Effector memory CD4-positive, alpha-beta T cell (primary cell): Measurements from ENCODE around the gene SPG7.

Experiments
- DNase-seq, 3 donors: peaks; one replicate each; pipeline ENCODE4 v3.0.0-alpha.2; 2020
- H3K27ac ChIP-seq: 2 replicates; pipeline ENCODE4 v1.7.0; 2013; ENCODE audit warnings: mild to moderate bottlenecking, low read length, moderate library complexity; ENCODE audit not compliant: insufficient read depth, poor library complexity, severe bottlenecking
- H3K27me3 ChIP-seq: replicated peaks from 2 replicates; pipeline ENCODE4 v1.7.0; 2013; ENCODE audit warnings: mild to moderate bottlenecking, low read length; ENCODE audit not compliant: insufficient read depth, control insufficient read depth, poor library complexity, severe bottlenecking
- H3K36me3 ChIP-seq: 2 replicates; pipeline ENCODE4 v1.7.0; 2013; ENCODE audit warnings: mild to moderate bottlenecking, low read length, moderate library complexity; ENCODE audit not compliant: control insufficient read depth, insufficient read depth
- H3K4me1 ChIP-seq: 2 replicates; pipeline ENCODE4 v1.7.0; 2013; ENCODE audit warnings: low read length, mild to moderate bottlenecking; ENCODE audit not compliant: control insufficient read depth, insufficient read depth, poor library complexity, severe bottlenecking
- H3K4me3 ChIP-seq: 2 replicates; pipeline ENCODE4 v1.7.0; 2013; ENCODE audit warnings: low read length, low read depth, mild to moderate bottlenecking; ENCODE audit not compliant: insufficient read depth, poor library complexity, severe bottlenecking
- H3K9me3 ChIP-seq: 2 replicates; pipeline ENCODE4 v1.7.0; 2013; ENCODE audit warnings: mild to moderate bottlenecking, low read length, moderate library complexity; ENCODE audit not compliant: control insufficient read depth

The SPG7 gene

DNA sequence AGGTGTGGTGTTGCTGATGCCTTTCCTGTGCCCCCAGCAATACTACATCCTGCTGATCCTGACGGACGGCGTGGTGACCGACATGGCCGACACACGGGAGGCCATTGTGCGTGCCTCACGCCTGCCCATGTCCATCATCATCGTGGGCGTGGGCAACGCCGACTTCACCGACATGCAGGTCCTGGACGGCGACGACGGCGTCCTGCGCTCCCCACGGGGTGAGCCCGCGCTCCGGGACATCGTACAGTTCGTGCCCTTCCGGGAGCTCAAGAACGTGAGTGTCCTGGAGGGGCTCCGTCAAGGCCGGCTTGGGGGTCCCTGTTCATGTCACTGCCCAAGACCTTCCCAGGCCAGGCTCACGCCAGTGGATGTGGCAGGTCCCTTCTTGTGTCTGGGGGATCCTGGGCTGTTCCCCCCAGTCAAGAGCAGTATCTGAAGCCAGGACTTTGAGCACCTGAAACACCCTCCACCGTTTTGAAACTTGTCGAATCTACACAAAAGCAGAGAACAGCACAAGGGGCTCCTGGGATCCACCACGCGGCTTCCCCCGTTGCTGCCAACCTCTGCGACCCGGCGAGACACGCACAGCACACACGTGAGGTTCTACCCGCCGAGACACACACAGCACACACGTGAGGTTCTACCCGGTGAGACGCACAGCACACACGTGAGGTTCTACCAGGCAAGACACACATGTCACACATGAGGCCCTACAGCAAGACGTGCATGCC lies 87.3 kb downstream of the SPG7 start:
- no peaks in the 10 kb centered on the region for H3K36me3 ChIP-seq
- no peaks in the 10 kb centered on the region for H3K9me3 ChIP-seq
- no peak overlapping the region for H3K4me3 ChIP-seq
- no peak for DNase-seq
- H3K27ac ChIP-seq = no peak overlapping the region
- H3K27me3 ChIP-seq = no peaks in the 10 kb centered on the region
- H3K4me1 ChIP-seq = peaks cover 18% of the 10 kb centered on the region

DNA sequence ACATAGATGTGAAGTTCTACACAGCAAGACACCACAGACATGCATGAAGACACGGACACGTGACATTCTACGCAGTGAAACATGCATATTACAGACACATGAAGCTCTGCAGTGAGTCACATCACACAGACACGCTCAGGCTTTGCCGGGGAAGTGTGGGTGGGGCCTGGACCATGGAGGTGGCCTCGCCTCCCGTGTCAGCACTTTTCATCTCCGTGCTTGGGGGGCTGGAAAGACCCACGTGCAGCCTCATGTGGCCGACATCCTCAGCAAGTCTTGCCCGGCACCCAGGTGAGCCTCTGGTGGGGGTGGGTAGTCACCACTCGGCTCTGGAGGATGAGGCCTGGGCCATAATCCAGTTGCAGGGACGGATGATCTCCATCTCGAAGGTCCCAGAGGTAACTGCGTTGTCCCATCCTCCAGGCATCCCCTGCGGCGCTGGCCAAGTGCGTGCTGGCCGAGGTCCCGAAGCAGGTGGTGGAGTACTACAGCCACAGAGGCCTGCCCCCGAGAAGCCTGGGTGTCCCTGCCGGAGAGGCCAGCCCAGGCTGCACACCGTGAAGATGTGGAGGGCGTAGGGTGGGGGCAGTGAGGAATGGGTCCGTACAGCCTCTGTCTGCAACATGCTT lies 88.0 kb downstream of the SPG7 start:
- Histone ChIP-seq H3K4me1 (peaks cover 18% of the 10 kb centered on the region), H3K36me3 (no peaks in the 10 kb centered on the region), H3K4me3 (no peak overlapping the region), H3K27ac (no peak overlapping the region), H3K27me3 (no peaks in the 10 kb centered on the region), H3K9me3 (no peaks in the 10 kb centered on the region)
- no peak for DNase-seq

DNA sequence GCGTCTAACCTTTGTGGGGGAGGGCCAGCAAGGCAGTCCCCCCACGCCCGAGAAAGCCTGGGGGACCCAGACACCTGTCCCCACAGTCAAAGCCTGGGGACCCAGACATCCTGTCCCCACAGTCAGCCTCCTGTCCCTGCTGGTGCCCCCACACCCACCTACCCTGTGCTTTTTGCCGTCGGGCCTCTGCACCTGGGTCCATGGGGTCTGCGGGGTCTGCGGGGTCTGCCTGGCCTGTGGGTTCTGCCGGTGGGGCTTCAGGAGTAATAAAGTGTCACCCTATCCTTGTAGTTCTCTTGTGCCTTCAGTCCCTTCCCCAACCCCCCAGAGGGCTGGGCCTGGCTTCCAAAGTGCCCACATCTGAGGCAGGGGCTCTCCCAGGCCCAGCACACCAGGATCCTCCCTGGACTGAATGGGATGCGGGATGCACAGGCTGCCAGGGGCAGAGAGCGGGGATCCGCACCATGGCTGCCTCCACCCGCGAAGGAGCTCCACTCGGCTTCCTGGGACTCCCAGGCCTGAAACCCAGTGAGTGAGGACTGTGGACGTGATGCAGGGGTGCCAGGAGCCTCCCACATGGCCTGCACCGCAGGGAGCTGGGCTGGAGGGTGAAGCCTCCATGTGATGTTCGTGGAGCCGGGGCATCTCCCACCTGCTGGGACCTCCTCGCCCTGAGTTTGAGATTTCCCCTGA lies 88.9 kb downstream of the SPG7 start:
- H3K27ac ChIP-seq = no peak overlapping the region
- no peaks in the 10 kb centered on the region for H3K9me3 ChIP-seq
- peaks cover 22% of the 10 kb centered on the region for H3K4me1 ChIP-seq
- H3K27me3 ChIP-seq = no peaks in the 10 kb centered on the region
- H3K4me3 ChIP-seq = no peak overlapping the region
- no peak for DNase-seq
- no peaks in the 10 kb centered on the region for H3K36me3 ChIP-seq

GRCh38 chr16:89598199-89598598 lies 90.0 kb downstream of the SPG7 start:
- Histone ChIP-seq H3K27ac (no peak overlapping the region), H3K36me3 (no peaks in the 10 kb centered on the region), H3K4me1 (peaks cover 27% of the 10 kb centered on the region), H3K4me3 (no peak overlapping the region), H3K9me3 (no peaks in the 10 kb centered on the region), H3K27me3 (no peaks in the 10 kb centered on the region)
- DNase-seq = no peak

GRCh38 chr16:89599451-89599858 lies 91.3 kb downstream of the SPG7 start:
- DNase-seq = peak in 1 of 3 donors; percentile 9
- Histone ChIP-seq H3K27ac (no peak overlapping the region), H3K36me3 (no peaks in the 10 kb centered on the region), H3K9me3 (no peaks in the 10 kb centered on the region), H3K27me3 (no peaks in the 10 kb centered on the region), H3K4me1 (peaks cover 15% of the 10 kb centered on the region), H3K4me3 (no peak overlapping the region)

GRCh38 chr16:89599902-89600301 lies 91.7 kb downstream of the SPG7 start:
- H3K27me3 ChIP-seq = no peaks in the 10 kb centered on the region
- no peaks in the 10 kb centered on the region for H3K36me3 ChIP-seq
- no peak overlapping the region for H3K27ac ChIP-seq
- peaks cover 14% of the 10 kb centered on the region for H3K4me1 ChIP-seq
- no peaks in the 10 kb centered on the region for H3K9me3 ChIP-seq
- H3K4me3 ChIP-seq = no peak overlapping the region
- DNase-seq = no peak

- no peaks in the 10 kb centered on the region for H3K27me3 ChIP-seq
- H3K9me3 ChIP-seq = no peaks in the 10 kb centered on the region
- DNase-seq = no peak
- no peaks in the 10 kb centered on the region for H3K36me3 ChIP-seq
- H3K4me3 ChIP-seq = no peak overlapping the region
- no peak overlapping the region for H3K27ac ChIP-seq
- peaks cover 14% of the 10 kb centered on the region for H3K4me1 ChIP-seq
These were observed 92.2 kb downstream of the SPG7 start for GRCh38 chr16:89600427-89600826.

DNA sequence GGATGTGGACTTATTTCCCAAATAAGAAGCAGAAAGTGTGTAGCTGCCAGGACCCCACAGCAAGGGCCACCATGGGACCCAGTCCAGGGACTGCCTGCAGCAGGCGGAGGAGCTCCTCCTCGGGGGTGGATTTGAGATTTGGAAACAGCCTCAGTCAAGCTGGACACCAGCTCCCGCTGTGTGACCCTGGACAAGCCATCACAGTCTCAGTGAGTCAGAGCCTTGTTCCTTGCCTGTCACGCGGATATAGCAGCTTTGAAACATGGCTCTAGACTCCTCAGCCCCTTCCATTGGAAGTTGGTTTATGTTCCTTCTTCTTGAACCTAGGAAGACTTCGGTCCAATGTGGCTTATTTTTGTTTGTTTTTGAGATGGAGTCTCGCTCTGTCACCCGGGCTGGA lies 92.8 kb downstream of the SPG7 start:
- Histone ChIP-seq H3K27me3 (no peaks in the 10 kb centered on the region), H3K27ac (no peak overlapping the region), H3K4me1 (peaks cover 14% of the 10 kb centered on the region), H3K4me3 (no peak overlapping the region), H3K9me3 (no peaks in the 10 kb centered on the region), H3K36me3 (no peaks in the 10 kb centered on the region)
- no peak for DNase-seq

GRCh38 chr16:89601906-89602272 lies 93.7 kb downstream of the SPG7 start:
- Histone ChIP-seq H3K4me1 (peaks cover 14% of the 10 kb centered on the region), H3K27ac (no peak overlapping the region), H3K4me3 (no peak overlapping the region), H3K9me3 (no peaks in the 10 kb centered on the region), H3K36me3 (no peaks in the 10 kb centered on the region), H3K27me3 (no peaks in the 10 kb centered on the region)
- no peak for DNase-seq

DNA sequence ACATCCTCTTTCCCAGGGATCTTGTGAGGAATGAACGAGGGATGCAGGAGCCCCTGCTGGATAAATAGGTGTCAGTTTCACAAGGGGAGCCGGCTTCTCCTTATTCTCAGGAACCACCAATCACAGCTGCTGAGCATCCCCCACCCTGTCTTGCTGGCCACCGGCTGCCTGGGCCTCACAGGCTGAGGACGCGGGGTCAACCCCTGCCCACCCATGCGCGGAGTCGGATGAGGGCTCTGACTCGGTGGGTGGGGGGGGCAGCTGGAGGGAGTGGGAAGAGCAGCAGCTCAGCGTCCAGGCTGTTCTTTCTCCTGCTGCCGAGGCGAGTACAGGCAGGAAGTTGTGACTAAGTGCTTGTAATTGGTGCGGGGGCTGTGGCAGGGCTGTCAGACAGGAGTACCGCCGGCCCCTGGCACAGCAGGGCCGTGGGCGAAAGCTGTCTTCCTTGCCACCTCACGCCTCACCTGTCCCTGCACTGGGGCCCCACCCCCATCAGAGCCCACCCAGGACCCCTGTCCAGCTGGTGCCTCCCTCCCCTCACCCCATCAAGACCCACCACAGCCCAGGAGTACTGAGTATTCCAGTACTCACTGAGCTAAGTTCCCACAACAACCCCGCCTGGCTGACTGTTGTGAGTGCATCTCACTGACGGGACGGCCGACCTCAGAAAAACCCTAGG lies 94.2 kb downstream of the SPG7 start:
- H3K27ac ChIP-seq = no peak overlapping the region
- no peaks in the 10 kb centered on the region for H3K9me3 ChIP-seq
- DNase-seq = peak; percentile 15 to 47 (median 34)
- no peaks in the 10 kb centered on the region for H3K27me3 ChIP-seq
- H3K36me3 ChIP-seq = no peaks in the 10 kb centered on the region
- H3K4me3 ChIP-seq = peak overlapping the region; percentile 5
- H3K4me1 ChIP-seq = peaks cover 14% of the 10 kb centered on the region
